ENCODE data around the gene DIPK1B. TPM values are rescaled to one million over a fixed set of nuclear protein-coding genes. Genes with fewer than 3 reads are reported as not detected.

DIPK1B gene
- polyA plus RNA-seq, 1 donor from 2014 or later = 65.1 TPM

DNA sequence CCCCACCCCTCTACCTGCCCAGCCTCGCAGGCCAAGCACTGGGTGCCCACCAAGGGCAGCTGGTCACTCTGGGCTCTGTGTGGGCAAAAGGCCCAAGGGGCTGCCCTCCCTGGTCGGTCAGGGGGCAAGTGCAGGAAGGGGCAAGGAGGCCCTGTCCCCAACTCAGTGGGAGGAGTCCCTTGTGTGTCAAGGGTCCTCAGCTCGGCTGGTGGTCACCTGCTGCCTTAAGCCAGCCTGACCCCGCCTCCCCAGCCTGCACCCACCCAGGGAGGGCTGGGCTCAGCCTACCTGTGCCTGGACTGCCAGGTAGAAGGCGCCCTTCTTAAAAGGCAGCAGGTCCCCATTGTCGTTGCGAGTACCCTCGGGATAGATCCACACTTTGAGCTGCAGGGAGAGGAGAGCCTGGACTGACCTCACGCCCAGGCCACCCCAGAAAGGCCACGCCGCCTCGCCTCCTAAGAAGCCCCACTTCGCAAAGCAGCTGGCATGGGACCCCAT, 36.0 kb upstream of the DIPK1B start:
- TF ChIP-seq EP300 (conservative IDR thresholded peaks at IDR 0.05; ENCODE audit: poor library complexity, severe bottlenecking) (no peak), EZH2 (IDR thresholded peaks at IDR 0.05; ENCODE audit: borderline replicate concordance, insufficient read depth, low read length, poor library complexity, severe bottlenecking) (no peak), MXI1 (conservative IDR thresholded peaks at IDR 0.05; ENCODE audit: poor library complexity, severe bottlenecking) (no peak), RAD21 (conservative IDR thresholded peaks at IDR 0.05) (no peak), TAF1 (IDR thresholded peaks at IDR 0.05; ENCODE audit: low read depth) (no peak), SMC3 (conservative IDR thresholded peaks at IDR 0.05; ENCODE audit: poor library complexity) (no peak), POLR2AphosphoS5 (IDR thresholded peaks at IDR 0.05) (no peak)
- TF ChIP-seq, protein P1, sequence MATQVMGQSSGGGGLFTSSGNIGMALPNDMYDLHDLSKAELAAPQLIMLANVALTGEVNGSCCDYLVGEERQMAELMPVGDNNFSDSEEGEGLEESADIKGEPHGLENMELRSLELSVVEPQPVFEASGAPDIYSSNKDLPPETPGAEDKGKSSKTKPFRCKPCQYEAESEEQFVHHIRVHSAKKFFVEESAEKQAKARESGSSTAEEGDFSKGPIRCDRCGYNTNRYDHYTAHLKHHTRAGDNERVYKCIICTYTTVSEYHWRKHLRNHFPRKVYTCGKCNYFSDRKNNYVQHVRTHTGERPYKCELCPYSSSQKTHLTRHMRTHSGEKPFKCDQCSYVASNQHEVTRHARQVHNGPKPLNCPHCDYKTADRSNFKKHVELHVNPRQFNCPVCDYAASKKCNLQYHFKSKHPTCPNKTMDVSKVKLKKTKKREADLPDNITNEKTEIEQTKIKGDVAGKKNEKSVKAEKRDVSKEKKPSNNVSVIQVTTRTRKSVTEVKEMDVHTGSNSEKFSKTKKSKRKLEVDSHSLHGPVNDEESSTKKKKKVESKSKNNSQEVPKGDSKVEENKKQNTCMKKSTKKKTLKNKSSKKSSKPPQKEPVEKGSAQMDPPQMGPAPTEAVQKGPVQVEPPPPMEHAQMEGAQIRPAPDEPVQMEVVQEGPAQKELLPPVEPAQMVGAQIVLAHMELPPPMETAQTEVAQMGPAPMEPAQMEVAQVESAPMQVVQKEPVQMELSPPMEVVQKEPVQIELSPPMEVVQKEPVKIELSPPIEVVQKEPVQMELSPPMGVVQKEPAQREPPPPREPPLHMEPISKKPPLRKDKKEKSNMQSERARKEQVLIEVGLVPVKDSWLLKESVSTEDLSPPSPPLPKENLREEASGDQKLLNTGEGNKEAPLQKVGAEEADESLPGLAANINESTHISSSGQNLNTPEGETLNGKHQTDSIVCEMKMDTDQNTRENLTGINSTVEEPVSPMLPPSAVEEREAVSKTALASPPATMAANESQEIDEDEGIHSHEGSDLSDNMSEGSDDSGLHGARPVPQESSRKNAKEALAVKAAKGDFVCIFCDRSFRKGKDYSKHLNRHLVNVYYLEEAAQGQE (IDR thresholded peaks at IDR 0.05; ENCODE audit: borderline replicate concordance) = no peak
- TF ChIP-seq, protein P2, sequence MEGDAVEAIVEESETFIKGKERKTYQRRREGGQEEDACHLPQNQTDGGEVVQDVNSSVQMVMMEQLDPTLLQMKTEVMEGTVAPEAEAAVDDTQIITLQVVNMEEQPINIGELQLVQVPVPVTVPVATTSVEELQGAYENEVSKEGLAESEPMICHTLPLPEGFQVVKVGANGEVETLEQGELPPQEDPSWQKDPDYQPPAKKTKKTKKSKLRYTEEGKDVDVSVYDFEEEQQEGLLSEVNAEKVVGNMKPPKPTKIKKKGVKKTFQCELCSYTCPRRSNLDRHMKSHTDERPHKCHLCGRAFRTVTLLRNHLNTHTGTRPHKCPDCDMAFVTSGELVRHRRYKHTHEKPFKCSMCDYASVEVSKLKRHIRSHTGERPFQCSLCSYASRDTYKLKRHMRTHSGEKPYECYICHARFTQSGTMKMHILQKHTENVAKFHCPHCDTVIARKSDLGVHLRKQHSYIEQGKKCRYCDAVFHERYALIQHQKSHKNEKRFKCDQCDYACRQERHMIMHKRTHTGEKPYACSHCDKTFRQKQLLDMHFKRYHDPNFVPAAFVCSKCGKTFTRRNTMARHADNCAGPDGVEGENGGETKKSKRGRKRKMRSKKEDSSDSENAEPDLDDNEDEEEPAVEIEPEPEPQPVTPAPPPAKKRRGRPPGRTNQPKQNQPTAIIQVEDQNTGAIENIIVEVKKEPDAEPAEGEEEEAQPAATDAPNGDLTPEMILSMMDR (IDR thresholded peaks at IDR 0.05; ENCODE audit: poor library complexity, severe bottlenecking) = no peak
- H3K27me3 ChIP-seq (ENCODE audit: insufficient read depth, low read depth, low read length) = no peaks in the 10 kb centered on the region
- no peaks in the 10 kb centered on the region for H3K9me2 ChIP-seq (ENCODE audit: insufficient read depth, low read length)
- no peaks in the 10 kb centered on the region for H3F3A ChIP-seq (ENCODE audit: insufficient read depth, low read length, poor library complexity, severe bottlenecking)
- no peaks in the 10 kb centered on the region for H3K79me2 ChIP-seq (replicated peaks; ENCODE audit: insufficient read depth, low read length)
- no peaks in the 10 kb centered on the region for H4K20me1 ChIP-seq (ENCODE audit: insufficient read depth)
- no peaks in the 10 kb centered on the region for H3K36me3 ChIP-seq (ENCODE audit: insufficient read depth, low read length)
- no peak overlapping the region for H3K9ac ChIP-seq (ENCODE audit: low read length)
- no peak overlapping the region for H3K27ac ChIP-seq (ENCODE audit: low read length)
- H3K4me2 ChIP-seq (ENCODE audit: low read length) = no peak overlapping the region
- H3K9me3 ChIP-seq (ENCODE audit: low read length) = no peaks in the 10 kb centered on the region
- H3K4me3 ChIP-seq (ENCODE audit: low read length) = no peak overlapping the region
- no peak overlapping the region for H2AFZ ChIP-seq (ENCODE audit: low read depth, low read length)

DNA sequence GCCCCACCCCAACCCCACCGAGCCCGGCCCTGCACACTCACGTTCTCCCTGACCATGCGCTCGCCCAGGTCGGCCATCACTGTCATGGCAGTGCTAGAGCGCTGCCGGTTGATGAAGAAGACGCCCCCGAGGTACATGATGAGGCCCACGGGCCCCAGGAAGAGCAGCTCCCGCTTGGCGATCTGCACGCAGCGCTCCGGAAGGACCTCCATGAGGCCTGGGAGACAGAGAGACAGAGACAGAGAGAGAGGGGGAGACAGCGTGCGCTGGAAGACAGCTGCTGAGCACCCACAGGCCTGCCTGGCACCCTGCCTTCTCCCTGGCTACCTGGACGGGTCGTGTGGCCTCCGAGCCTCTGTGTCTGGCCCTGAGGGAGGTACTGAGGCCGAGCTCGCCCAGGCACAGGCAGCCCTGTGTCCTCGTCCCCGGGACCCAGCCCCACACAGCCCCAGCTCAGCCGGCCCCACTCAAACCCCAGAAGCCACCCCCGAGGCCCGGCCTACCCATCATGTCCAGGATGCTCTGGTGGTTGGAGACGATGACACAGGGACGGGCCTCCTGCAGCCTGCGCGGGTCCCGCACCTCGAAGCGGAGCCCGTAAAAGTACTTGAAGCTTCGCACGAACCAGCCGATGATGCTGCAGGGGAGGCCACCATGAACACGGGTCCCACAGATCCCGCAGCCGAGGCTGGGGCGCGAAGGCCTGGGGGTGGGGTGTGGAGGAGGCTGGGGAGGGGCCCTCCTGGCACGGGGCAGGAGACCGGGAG, 35.3 kb upstream of the DIPK1B start:
- no peaks in the 10 kb centered on the region for H3K27me3 ChIP-seq (ENCODE audit: insufficient read depth, low read depth, low read length)
- H3K9me2 ChIP-seq (ENCODE audit: insufficient read depth, low read length) = no peaks in the 10 kb centered on the region
- no peaks in the 10 kb centered on the region for H3K79me2 ChIP-seq (replicated peaks; ENCODE audit: insufficient read depth, low read length)
- H3K36me3 ChIP-seq (ENCODE audit: insufficient read depth, low read length) = no peaks in the 10 kb centered on the region
- no peak overlapping the region for H3K4me2 ChIP-seq (ENCODE audit: low read length)
- no peak overlapping the region for H2AFZ ChIP-seq (ENCODE audit: low read depth, low read length)
- H3K27ac ChIP-seq (ENCODE audit: low read length) = no peak overlapping the region
- H3K4me3 ChIP-seq (ENCODE audit: low read length) = no peak overlapping the region
- no peak overlapping the region for H3K9ac ChIP-seq (ENCODE audit: low read length)
- H3K9me3 ChIP-seq (ENCODE audit: low read length) = no peaks in the 10 kb centered on the region
- no peaks in the 10 kb centered on the region for H3F3A ChIP-seq (ENCODE audit: insufficient read depth, low read length, poor library complexity, severe bottlenecking)
- no peaks in the 10 kb centered on the region for H4K20me1 ChIP-seq (ENCODE audit: insufficient read depth)
- TF ChIP-seq EP300 (conservative IDR thresholded peaks at IDR 0.05; ENCODE audit: poor library complexity, severe bottlenecking) = no peak
- TF ChIP-seq, protein P1 (IDR thresholded peaks at IDR 0.05; ENCODE audit: borderline replicate concordance) = no peak
- no peak for TF ChIP-seq TAF1 (IDR thresholded peaks at IDR 0.05; ENCODE audit: low read depth)
- TF ChIP-seq, protein P2 (IDR thresholded peaks at IDR 0.05; ENCODE audit: poor library complexity, severe bottlenecking) = no peak
- no peak for TF ChIP-seq SMC3 (conservative IDR thresholded peaks at IDR 0.05; ENCODE audit: poor library complexity)
- TF ChIP-seq EZH2 (IDR thresholded peaks at IDR 0.05; ENCODE audit: borderline replicate concordance, insufficient read depth, low read length, poor library complexity, severe bottlenecking) = no peak
- no peak for TF ChIP-seq MXI1 (conservative IDR thresholded peaks at IDR 0.05; ENCODE audit: poor library complexity, severe bottlenecking)
- no peak for TF ChIP-seq RAD21 (conservative IDR thresholded peaks at IDR 0.05)
- TF ChIP-seq POLR2AphosphoS5 (IDR thresholded peaks at IDR 0.05) = no peak

Data from neural cell (in vitro differentiated cells).